Heart left ventricle (tissue), 13 donors: ENCODE measurements around the gene CCM2L.

Experiments used
- POLR2A ChIP-seq, 2 donors: fragments of 450-650 bp; IDR thresholded peaks; one replicate each; pipeline ENCODE4 v1.6.1; 2017; ENCODE audit warnings: antibody characterized with exemption in 2 of 2, mild to moderate bottlenecking in 2 of 2, moderate library complexity in 2 of 2
- TF ChIP-seq, protein P1 (sequence below), 12 donors: fragments of 200-600 bp; sonication (generic) in 4 of 12; IDR thresholded peaks; one replicate each; pipeline versions ENCODE4 v1.5.0 to v1.8.0; 2018 to 2022; ENCODE audit warnings: antibody characterized with exemption in 12 of 12, mild to moderate bottlenecking in 5 of 12
- donor health status: ischemic (EF 13 %, LVEDD 7.1; RV severe dilation, severe dysfunction).
- donor health status: DM: no; HTN: yes; CAD: no.
- donor health status: DM: no; HTN: no; CAD: no.
- donor health status: ischemic (EF 25% LVEDD 6.9; RV normal size, moderate dysfunction).
- donor health status: ischemic (EF 25% LVEDD 5.7; RV mildly dilated, moderate dysfunction).
- donor health status: ischemic (EF 35%, LVEDD 5.7; RV mildly dilated, moderate dysfunction).
- donor health status: nonischemic (EF 11% LVEDD 7.7; RV severe dilation, severe dysfunction).
- donor health status: DM: yes; HTN: yes; CAD: no.
- donor health status: PGD.
- donor health status: ischemic (EF 29% LVEDD 5.4; RV normal size, mild dysfunction).
- donor health status: nonischemic (EF 23%, LVEDD 6.1; RV moderate dilation, normal function).

DNA sequence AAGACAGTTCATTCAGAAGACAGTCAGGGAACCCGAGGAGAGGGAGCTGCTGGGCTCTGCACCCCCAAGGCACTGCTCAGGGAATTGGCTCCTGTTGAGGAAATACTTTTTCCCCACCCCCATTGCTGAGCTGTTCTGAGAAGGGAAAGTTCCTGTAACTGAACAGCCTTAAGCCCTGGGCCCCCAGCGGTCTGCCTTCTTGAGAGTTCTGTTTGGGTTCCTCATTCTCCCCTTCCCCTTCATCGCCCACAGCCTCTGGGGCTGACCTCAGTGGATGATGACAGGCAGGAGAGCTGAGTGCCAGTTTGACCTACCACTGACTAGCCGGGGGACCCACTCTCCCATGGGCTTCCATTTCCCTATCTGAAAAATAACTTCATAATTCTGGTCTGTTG is 52.5 kb downstream of the CCM2L start:
- TF ChIP-seq, protein P1, sequence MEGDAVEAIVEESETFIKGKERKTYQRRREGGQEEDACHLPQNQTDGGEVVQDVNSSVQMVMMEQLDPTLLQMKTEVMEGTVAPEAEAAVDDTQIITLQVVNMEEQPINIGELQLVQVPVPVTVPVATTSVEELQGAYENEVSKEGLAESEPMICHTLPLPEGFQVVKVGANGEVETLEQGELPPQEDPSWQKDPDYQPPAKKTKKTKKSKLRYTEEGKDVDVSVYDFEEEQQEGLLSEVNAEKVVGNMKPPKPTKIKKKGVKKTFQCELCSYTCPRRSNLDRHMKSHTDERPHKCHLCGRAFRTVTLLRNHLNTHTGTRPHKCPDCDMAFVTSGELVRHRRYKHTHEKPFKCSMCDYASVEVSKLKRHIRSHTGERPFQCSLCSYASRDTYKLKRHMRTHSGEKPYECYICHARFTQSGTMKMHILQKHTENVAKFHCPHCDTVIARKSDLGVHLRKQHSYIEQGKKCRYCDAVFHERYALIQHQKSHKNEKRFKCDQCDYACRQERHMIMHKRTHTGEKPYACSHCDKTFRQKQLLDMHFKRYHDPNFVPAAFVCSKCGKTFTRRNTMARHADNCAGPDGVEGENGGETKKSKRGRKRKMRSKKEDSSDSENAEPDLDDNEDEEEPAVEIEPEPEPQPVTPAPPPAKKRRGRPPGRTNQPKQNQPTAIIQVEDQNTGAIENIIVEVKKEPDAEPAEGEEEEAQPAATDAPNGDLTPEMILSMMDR (IDR thresholded peaks at IDR 0.05): no peak
- TF ChIP-seq POLR2A (IDR thresholded peaks at IDR 0.05): no peak
